Loucy (cell line): ENCODE results near the gene KIRREL3.

ENCODE experiments used
- CTCF ChIP-seq: fragments of 200-600 bp; sonication (generic); conservative IDR thresholded peaks from 2 replicates; pipeline ENCODE4 v1.5.1; 2014; ENCODE audit warnings: mild to moderate bottlenecking, antibody characterized with exemption, low read length
- EZH2phosphoT487 ChIP-seq: fragments of 200-600 bp; IDR thresholded peaks from 2 replicates; pipeline ENCODE4 v1.6.1; 2018; ENCODE audit warnings: antibody characterized with exemption, mild to moderate bottlenecking, moderate library complexity, borderline replicate concordance

- TF ChIP-seq EZH2phosphoT487, result no peak
- no peak for TF ChIP-seq CTCF
Observed at GRCh38 chr11:126628790-126629621, 371.6 kb downstream of the KIRREL3 start.
